GM13976 (cell line): ENCODE data around the gene SUPT16H.
A peak's percentile ranks its signal among the peaks of the same experiment; 100 is the strongest.

ENCODE experiments used
- DNase-seq: peaks from one replicate; pipeline ENCODE4 v3.0.0; 2012; ENCODE audit warnings: low spot score
- CTCF ChIP-seq: IDR thresholded peaks from 2 replicates; pipeline ENCODE4 v1.5.1; 2012; ENCODE audit warnings: borderline replicate concordance, mild to moderate bottlenecking; ENCODE audit not compliant: insufficient read depth; ENCODE audit errors: extremely low read depth, missing control alignments, control extremely low read depth
- in situ Hi-C: fragments of 300-500 bp; cut with MboI; formaldehyde crosslinking; loops from one replicate; pipeline ENCODE4 v1.12.0; 2022; ENCODE audit warnings: low sequenced_read_pairs, mixed read lengths, inconsistent platforms; ENCODE audit not compliant: unreplicated experiment

SUPT16H gene

GRCh38 chr14:21369949-21370679 is 13.7 kb downstream of the SUPT16H start:
- no peak for DNase-seq
- in situ Hi-C loops: no loop called here
- no peak for TF ChIP-seq CTCF

DNA sequence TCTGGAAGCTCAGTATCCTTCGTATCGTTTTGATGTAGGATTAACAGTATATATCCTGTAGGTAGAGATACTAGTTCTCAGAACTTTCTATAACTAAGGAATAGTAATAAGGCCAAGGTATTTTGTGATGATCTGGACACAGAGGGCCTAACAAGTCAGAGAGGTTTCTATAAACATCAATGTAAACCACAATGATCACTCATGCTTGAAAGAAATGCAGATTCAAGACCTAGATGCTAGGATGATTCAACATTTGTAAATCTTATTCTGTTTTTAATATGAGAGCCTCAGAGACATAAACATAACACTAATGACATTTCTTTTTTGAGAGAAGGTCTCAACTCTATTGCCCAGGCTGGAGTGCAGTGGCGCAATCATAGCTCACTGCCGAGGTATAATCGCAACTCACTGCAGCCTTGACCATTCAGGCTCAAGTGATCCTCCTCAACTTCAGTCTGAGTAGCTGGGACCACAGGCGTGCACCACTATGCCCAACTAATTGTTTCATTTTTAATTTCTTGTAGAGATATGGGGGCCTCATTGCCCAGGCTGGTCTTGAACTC is 16.2 kb downstream of the SUPT16H start:
- no peak for DNase-seq

GRCh38 chr14:21356511-21356910 is 27.3 kb downstream of the SUPT16H start:
- no peak for TF ChIP-seq CTCF
- DNase-seq: no peak
- in situ Hi-C loops: no loop called here

More for the DNA sequence above, 16.2 kb downstream of the SUPT16H start:
- in situ Hi-C loops: no loop called here
- TF ChIP-seq CTCF: no peak

- TF ChIP-seq CTCF: no peak
- DNase-seq: peak; percentile 35
These were observed 31.2 kb downstream of the SUPT16H start for GRCh38 chr14:21352587-21352986.

GRCh38 chr14:21350539-21350938 is 33.3 kb downstream of the SUPT16H start:
- in situ Hi-C loops: no loop called here
- TF ChIP-seq CTCF: no peak
- no peak for DNase-seq

More at GRCh38 chr14:21352587-21352986, 31.2 kb downstream of the SUPT16H start:
- in situ Hi-C loops: no loop called here

GRCh38 chr14:21347201-21347600 is 36.6 kb downstream of the SUPT16H start:
- in situ Hi-C loops: no loop called here
- DNase-seq: no peak
- no peak for TF ChIP-seq CTCF
